Right renal cortex interstitium (tissue), 3 donors: ENCODE results near the gene E4F1. TPM values are rescaled to one million over a fixed set of nuclear protein-coding genes. Genes with fewer than 3 reads are reported as not detected.
"Not testable (repeated sequence)": the region's sequence is repeated elsewhere in the genome, so short reads cannot be mapped to it uniquely, and the experiment has no call there.

Experiments used
- DNase-seq, 3 donors: peaks; one replicate each; pipeline ENCODE4 v3.0.0-alpha.2; 2013; ENCODE audit warnings: low read depth in 3 of 3, low spot score in 2 of 3
- polyA plus RNA-seq, 3 donors: library from polyadenylated mRNA; unstranded; fragments of 120-200 nt; gene quantifications; one replicate each; pipeline ENCODE4 v1.2.1, GENCODE V29; 2013; ENCODE audit not compliant: insufficient read length in 3 of 3

The E4F1 gene
- polyA plus RNA-seq, 3 donors = 13.2 to 14.3 (median 13.6) TPM

GRCh38 chr16:2189252-2189893 lies 34.0 kb upstream of the E4F1 start:
- DNase-seq = no peak

GRCh38 chr16:2190002-2190658 lies 33.3 kb upstream of the E4F1 start:
- no peak for DNase-seq

GRCh38 chr16:2190659-2191445 lies 32.5 kb upstream of the E4F1 start:
- DNase-seq = no peak

- DNase-seq = no peak
Observed at GRCh38 chr16:2191446-2191706, 32.0 kb upstream of the E4F1 start.

- DNase-seq = no peak
Observed at GRCh38 chr16:2194166-2194834, 29.1 kb upstream of the E4F1 start.

GRCh38 chr16:2194852-2195321 lies 28.5 kb upstream of the E4F1 start:
- DNase-seq = no peak

GRCh38 chr16:2195322-2196161 lies 27.8 kb upstream of the E4F1 start:
- no peak for DNase-seq

GRCh38 chr16:2196162-2196980 lies 27.0 kb upstream of the E4F1 start, which contains the start of gene CASKIN1:
TSS of gene CASKIN1 (minus strand) at chr16:2196605. CDS start at chr16:2196432, 173 bp downstream.
- no peak for DNase-seq

- no peak for DNase-seq
Observed at GRCh38 chr16:2196981-2197511, 26.3 kb upstream of the E4F1 start.

GRCh38 chr16:2197765-2198164 lies 25.6 kb upstream of the E4F1 start:
- no peak for DNase-seq

- DNase-seq = no peak
Observed at GRCh38 chr16:2198283-2198682, 25.1 kb upstream of the E4F1 start.

GRCh38 chr16:2199095-2199494 lies 24.3 kb upstream of the E4F1 start:
- DNase-seq = no peak

GRCh38 chr16:2199621-2200139 lies 23.7 kb upstream of the E4F1 start:
- no peak for DNase-seq

- no peak for DNase-seq
Observed at GRCh38 chr16:2200313-2200712, 23.1 kb upstream of the E4F1 start.

GRCh38 chr16:2203119-2203688 lies 20.2 kb upstream of the E4F1 start:
- not testable (repeated sequence) for DNase-seq

- no peak for DNase-seq
Observed at GRCh38 chr16:2204416-2205103, 18.8 kb upstream of the E4F1 start.

GRCh38 chr16:2205104-2205966 lies 18.1 kb upstream of the E4F1 start, which contains the start of gene MLST8:
TSS of gene MLST8 (plus strand) at chr16:2205454. CDS start at chr16:2206086, 632 bp downstream.
- DNase-seq = peak in 2 of 3 donors; percentile 76 to 77
